Measurements from ENCODE around the gene CT83. TPM values are rescaled to one million over a fixed set of nuclear protein-coding genes. Genes with fewer than 3 reads are reported as not detected.

Gene CT83
- total RNA-seq, 1 donor from 2014 or later, result not detected

Other genes with a start within 250 kb of the CT83 start
- 0.11 to 0.27 TPM (median 0.16 TPM) in 3 replicates for gene SLC6A14, start 26.4 kb downstream of the CT83 start, total RNA-seq